NB4 (cell line): ENCODE data around the gene TIMM17A.

ENCODE experiments used
- CTCF ChIP-seq: IDR thresholded peaks from one replicate; pipeline ENCODE4 v1.5.1; 2012; ENCODE audit warnings: low read depth, low read length
- MAX ChIP-seq: IDR thresholded peaks from 2 replicates; pipeline ENCODE4 v1.6.1; 2011; ENCODE audit warnings: low read depth, low read length
- POLR2A ChIP-seq: IDR thresholded peaks from 2 replicates; pipeline ENCODE4 v1.6.1; 2011; ENCODE audit warnings: mild to moderate bottlenecking; ENCODE audit not compliant: insufficient read length; ENCODE audit errors: extremely low read depth

GRCh38 chr1:201917362-201918033, 37.8 kb upstream of the TIMM17A start:
- TF ChIP-seq CTCF = no peak
- TF ChIP-seq POLR2A = no peak
- TF ChIP-seq MAX = no peak
